Breast epithelium (tissue), 3 donors: ENCODE results near the gene MBD2.

Source experiments
- POLR2AphosphoS5 ChIP-seq, 3 donors: sonication (generic); formaldehyde crosslinking; IDR thresholded peaks; one replicate each; pipeline ENCODE4 v1.6.1; 2017; ENCODE audit warnings: antibody characterized with exemption in 3 of 3
- TF ChIP-seq, protein P1 (sequence below), 3 donors: fragments of 450-650 bp; IDR thresholded peaks; one replicate each; pipeline ENCODE4 v1.5.1; 2016 to 2017; ENCODE audit warnings: antibody characterized with exemption in 3 of 3, mild to moderate bottlenecking in 3 of 3, moderate library complexity in 3 of 3

DNA sequence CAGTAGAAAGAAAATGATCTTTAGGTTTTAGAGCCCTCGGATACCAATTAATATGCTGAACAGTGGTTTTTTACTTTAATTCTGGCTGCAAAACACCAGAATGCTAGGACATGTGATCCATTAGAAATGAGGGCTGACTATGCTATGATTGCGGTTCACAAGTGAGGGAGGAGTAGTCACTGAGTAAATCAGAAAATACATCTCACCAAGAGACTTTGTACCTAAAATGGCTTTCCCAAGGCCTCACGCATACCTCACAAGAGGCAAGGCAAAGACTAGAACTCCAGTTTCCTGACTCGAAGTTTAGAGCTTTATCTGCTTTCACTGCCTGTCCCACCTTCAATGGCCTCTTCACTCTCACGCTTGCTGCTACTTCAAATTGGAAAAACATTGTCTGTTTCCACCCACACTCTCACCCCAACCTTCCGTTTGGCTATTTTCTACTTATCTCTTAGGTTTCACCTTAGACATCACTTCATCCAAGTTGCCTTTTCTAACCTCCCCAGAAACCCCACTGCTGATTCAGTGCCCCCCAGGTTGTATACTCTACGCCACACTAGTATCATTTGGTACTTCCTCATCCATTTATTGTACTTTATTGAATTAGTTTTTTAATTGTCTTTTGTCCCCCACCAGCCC, 5.1 kb upstream of the MBD2 start:
- TF ChIP-seq, protein P1, sequence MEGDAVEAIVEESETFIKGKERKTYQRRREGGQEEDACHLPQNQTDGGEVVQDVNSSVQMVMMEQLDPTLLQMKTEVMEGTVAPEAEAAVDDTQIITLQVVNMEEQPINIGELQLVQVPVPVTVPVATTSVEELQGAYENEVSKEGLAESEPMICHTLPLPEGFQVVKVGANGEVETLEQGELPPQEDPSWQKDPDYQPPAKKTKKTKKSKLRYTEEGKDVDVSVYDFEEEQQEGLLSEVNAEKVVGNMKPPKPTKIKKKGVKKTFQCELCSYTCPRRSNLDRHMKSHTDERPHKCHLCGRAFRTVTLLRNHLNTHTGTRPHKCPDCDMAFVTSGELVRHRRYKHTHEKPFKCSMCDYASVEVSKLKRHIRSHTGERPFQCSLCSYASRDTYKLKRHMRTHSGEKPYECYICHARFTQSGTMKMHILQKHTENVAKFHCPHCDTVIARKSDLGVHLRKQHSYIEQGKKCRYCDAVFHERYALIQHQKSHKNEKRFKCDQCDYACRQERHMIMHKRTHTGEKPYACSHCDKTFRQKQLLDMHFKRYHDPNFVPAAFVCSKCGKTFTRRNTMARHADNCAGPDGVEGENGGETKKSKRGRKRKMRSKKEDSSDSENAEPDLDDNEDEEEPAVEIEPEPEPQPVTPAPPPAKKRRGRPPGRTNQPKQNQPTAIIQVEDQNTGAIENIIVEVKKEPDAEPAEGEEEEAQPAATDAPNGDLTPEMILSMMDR (IDR thresholded peaks at IDR 0.05), result no peak
- TF ChIP-seq POLR2AphosphoS5 (IDR thresholded peaks at IDR 0.05), result no peak
